ENCODE data around the gene SLC6A13.

The SLC6A13 gene

GRCh38 chr12:295132-295531 lies 32.5 kb upstream of the SLC6A13 start:
- DNase-seq (ENCODE audit: extremely low read depth, insufficient read length) = no peak
- peaks cover 13% of the 10 kb centered on the region for H3K36me3 ChIP-seq (ENCODE audit: control insufficient read depth, insufficient read depth, low read length)
- H3K4me3 ChIP-seq (replicated peaks; ENCODE audit: low read depth, low read length) = no peak overlapping the region
- TF ChIP-seq CTCF (IDR thresholded peaks at IDR 0.05; ENCODE audit: insufficient read depth, low read length, poor library complexity, severe bottlenecking) = no peak
- H3K27me3 ChIP-seq (replicated peaks; ENCODE audit: control insufficient read depth, insufficient read depth, low read length) = no peaks in the 10 kb centered on the region

- Histone ChIP-seq H3K4me3 (replicated peaks; ENCODE audit: low read depth, low read length) (no peak overlapping the region), H3K36me3 (ENCODE audit: control insufficient read depth, insufficient read depth, low read length) (peaks cover 12% of the 10 kb centered on the region), H3K27me3 (replicated peaks; ENCODE audit: control insufficient read depth, insufficient read depth, low read length) (no peaks in the 10 kb centered on the region)
- no peak for TF ChIP-seq CTCF (IDR thresholded peaks at IDR 0.05; ENCODE audit: insufficient read depth, low read length, poor library complexity, severe bottlenecking)
- DNase-seq (ENCODE audit: extremely low read depth, insufficient read length) = no peak
Observed at GRCh38 chr12:293199-293598, 30.6 kb upstream of the SLC6A13 start.

- Histone ChIP-seq H3K27me3 (replicated peaks; ENCODE audit: control insufficient read depth, insufficient read depth, low read length) (no peaks in the 10 kb centered on the region), H3K4me3 (replicated peaks; ENCODE audit: low read depth, low read length) (no peak overlapping the region), H3K36me3 (ENCODE audit: control insufficient read depth, insufficient read depth, low read length) (peaks cover 8% of the 10 kb centered on the region)
- no peak for DNase-seq (ENCODE audit: extremely low read depth, insufficient read length)
- TF ChIP-seq CTCF (IDR thresholded peaks at IDR 0.05; ENCODE audit: insufficient read depth, low read length, poor library complexity, severe bottlenecking) = no peak
Observed at GRCh38 chr12:292186-292585, 29.6 kb upstream of the SLC6A13 start.

GRCh38 chr12:291153-291723 lies 28.6 kb upstream of the SLC6A13 start:
- Histone ChIP-seq H3K27me3 (replicated peaks; ENCODE audit: control insufficient read depth, insufficient read depth, low read length) (no peaks in the 10 kb centered on the region), H3K36me3 (ENCODE audit: control insufficient read depth, insufficient read depth, low read length) (peaks cover 9% of the 10 kb centered on the region), H3K4me3 (replicated peaks; ENCODE audit: low read depth, low read length) (no peak overlapping the region)
- no peak for TF ChIP-seq CTCF (IDR thresholded peaks at IDR 0.05; ENCODE audit: insufficient read depth, low read length, poor library complexity, severe bottlenecking)
- DNase-seq (ENCODE audit: extremely low read depth, insufficient read length) = no peak

GRCh38 chr12:288687-289086 lies 26.1 kb upstream of the SLC6A13 start:
- Histone ChIP-seq H3K4me3 (replicated peaks; ENCODE audit: low read depth, low read length) (no peak overlapping the region), H3K27me3 (replicated peaks; ENCODE audit: control insufficient read depth, insufficient read depth, low read length) (no peaks in the 10 kb centered on the region), H3K36me3 (ENCODE audit: control insufficient read depth, insufficient read depth, low read length) (peaks cover 18% of the 10 kb centered on the region)
- no peak for TF ChIP-seq CTCF (IDR thresholded peaks at IDR 0.05; ENCODE audit: insufficient read depth, low read length, poor library complexity, severe bottlenecking)
- no peak for DNase-seq (ENCODE audit: extremely low read depth, insufficient read length)

All from GM06990 (cell line).